Mammary epithelial cell (primary cell): ENCODE data around the gene POLK.

Experiments
- CTCF ChIP-seq, 2 donors: IDR thresholded peaks in 1 of 2; conservative IDR thresholded peaks in 1 of 2; 2 replicates each; pipeline ENCODE4 v1.5.1; 2011 to 2012; ENCODE audit warnings: inconsistent platforms in 2 of 2, low read length in 2 of 2, mild to moderate bottlenecking in 2 of 2, control low read depth in 1 of 2, low read depth in 1 of 2; ENCODE audit not compliant: insufficient read depth in 1 of 2; ENCODE audit errors: extremely low read depth in 1 of 2
- EZH2 ChIP-seq: IDR thresholded peaks from 2 replicates; pipeline ENCODE4 v1.6.1; 2012; ENCODE audit warnings: low read length, inconsistent platforms, borderline replicate concordance

- no peak for TF ChIP-seq EZH2
- TF ChIP-seq CTCF (conservative IDR thresholded peaks at IDR 0.05 in 1 of 2, IDR thresholded peaks at IDR 0.05 in 1 of 2; ENCODE audit: extremely low read depth in 1 of 2, insufficient read depth in 1 of 2, low read depth in 1 of 2, low read length in 2 of 2): no peak
These were observed 128.7 kb downstream of the POLK start for GRCh38 chr5:75640395-75640794.
